Iris pigment epithelial cell (primary cell): ENCODE data around the gene PRLH.
"Not testable (repeated sequence)": the region's sequence is repeated elsewhere in the genome, so short reads cannot be mapped to it uniquely, and the experiment has no call there.

Source experiments
- DNase-seq: peaks from one replicate; pipeline ENCODE4 v3.0.0-alpha.2; 2011; ENCODE audit warnings: low read depth

The PRLH gene

DNA sequence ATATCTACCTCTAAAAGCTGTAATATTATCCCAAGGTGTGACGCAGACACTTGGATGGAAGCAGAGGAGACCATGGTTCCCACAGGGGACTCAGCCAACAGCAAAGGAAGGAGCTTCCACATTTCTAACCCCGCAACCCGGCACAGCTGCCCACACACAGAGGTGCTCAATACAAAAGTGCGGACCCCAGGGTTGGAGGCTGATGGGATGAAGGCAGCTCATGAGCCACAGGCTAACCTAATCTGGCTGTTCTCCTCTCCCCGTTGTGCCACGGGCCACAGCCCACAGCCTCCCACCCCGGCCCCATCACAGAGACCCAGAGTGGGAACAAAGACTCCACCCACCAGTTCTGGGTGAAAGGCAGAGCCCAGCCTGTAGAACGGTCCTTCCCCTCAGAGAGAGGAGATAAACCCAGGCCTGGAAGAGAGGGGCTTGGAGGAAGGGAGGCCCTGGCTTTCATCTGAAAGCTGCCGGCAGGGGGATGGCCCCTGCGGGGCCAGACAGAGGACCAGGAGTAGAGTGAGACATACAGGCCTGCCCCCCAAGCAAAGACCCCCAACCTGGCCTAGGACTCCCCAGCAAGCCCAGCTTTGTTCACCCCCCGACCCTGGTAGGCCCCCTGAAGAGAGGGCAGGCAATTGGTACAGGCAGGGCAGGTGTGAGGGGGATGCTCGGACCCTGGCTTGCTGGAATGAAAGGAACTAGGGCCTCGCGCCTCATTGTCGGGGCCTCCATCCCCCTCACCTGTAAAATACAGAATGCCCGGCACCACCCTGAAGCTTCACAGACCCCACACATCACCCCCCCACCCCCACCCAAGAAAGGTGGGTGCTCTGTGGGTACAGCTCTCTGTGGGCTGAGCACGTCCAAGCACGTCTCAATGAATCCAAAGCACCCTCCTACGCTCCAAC, 17.3 kb downstream of the PRLH start:
- DNase-seq: no peak

DNA sequence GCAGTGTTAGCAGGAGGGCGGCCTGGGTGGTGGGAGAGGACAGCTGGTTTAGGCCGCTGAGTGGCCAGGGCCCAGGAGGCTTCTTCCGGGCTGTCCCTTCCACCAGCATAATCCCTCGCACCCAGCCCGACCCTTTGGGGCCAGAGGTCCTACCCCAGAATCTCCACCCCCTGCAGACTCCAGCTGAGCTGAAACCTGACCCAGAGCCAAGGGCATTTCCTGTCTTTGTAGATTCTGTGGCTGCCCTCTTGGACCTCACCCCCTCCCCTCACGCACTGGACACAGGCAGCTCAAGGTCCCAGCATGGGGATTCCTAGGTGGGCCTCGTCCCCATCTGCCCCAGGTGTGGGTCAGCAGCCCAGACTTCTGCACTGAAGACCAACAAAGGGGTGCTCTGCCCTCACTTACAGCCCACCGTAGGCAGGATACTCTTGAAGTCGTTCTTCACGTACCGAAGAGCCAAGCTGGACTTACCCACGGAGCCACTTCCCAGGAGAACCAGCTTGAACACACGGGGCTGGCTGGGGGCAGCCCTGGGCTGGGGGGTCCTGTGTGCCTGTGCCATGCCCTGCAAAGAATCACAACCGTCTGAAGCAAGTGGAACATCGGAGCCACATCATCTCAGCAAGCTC, 19.3 kb downstream of the PRLH start:
- no peak for DNase-seq

- DNase-seq: no peak
Measured at GRCh38 chr2:237588044-237588696, 21.8 kb downstream of the PRLH start.

- DNase-seq: no peak
Measured at GRCh38 chr2:237590272-237591140, 24.1 kb downstream of the PRLH start, which contains the start of gene RAB17. TSS of gene RAB17 (minus strand) at chr2:237590734. CDS start at chr2:237586154, 4,580 bp downstream.

- DNase-seq: no peak
Measured at GRCh38 chr2:237591141-237591881, 24.9 kb downstream of the PRLH start.

GRCh38 chr2:237592425-237592980, 26.1 kb downstream of the PRLH start:
- no peak for DNase-seq

GRCh38 chr2:237593036-237593435, 26.7 kb downstream of the PRLH start:
- DNase-seq: no peak

GRCh38 chr2:237593596-237594320, 27.4 kb downstream of the PRLH start:
- no peak for DNase-seq

DNA sequence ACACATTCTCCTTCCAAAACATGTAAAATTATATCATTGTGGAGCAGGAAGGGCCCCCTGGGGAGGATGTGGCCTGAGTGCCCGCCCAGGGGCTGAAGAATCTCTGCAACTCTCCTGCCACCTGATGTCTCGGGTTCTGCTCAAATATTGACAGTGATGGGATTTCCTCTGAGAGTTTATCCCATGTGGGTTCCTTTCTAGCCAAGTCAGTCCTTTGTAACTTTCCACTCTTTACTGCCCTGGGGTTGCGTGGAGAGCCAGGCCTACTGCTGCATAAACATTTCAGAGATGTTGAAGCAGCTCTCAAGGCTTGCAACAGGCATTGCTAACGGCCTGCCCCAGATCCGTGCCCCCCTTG, 28.1 kb downstream of the PRLH start:
- DNase-seq: no peak

- not testable (repeated sequence) for DNase-seq
Measured at GRCh38 chr2:237595829-237596519, 29.6 kb downstream of the PRLH start.

GRCh38 chr2:237596520-237597195, 30.3 kb downstream of the PRLH start:
- DNase-seq: no peak

GRCh38 chr2:237597196-237598145, 31.1 kb downstream of the PRLH start:
- no peak for DNase-seq

DNA sequence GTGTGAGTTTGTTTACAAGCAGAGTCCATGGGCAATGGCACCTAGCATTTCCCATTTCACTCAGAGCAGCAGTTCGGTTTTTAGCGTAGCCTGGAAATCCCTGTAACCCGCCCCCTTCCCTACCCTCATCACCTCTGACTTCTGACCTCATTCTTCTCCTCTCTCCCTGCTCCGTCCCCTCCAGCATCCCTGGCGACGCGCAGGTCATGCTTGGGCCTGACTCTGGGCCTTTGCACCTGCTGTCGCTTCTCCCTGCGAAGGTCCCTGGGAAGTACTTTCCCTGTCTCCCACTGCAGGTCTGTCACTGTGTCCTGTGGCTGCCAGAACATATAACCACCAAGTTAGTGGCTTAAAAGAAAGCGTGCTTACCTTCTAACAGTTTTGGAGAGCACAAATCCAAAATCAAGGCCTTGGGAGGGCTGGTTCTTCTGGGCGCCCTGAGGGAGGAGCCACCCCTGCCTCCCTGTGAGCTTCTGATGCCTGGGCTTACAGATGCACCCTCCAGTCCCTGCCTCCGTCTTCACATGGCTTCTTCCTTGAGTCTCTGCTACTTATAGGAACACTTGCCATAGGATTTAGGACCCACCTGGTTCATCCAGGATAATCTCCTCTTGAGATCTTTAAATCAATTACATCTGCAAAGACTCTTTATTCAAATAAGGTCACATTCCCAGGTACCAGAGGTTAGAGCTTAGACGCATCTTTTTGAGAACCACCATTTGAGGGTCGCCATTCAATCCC, 32.3 kb downstream of the PRLH start:
- DNase-seq: no peak

DNA sequence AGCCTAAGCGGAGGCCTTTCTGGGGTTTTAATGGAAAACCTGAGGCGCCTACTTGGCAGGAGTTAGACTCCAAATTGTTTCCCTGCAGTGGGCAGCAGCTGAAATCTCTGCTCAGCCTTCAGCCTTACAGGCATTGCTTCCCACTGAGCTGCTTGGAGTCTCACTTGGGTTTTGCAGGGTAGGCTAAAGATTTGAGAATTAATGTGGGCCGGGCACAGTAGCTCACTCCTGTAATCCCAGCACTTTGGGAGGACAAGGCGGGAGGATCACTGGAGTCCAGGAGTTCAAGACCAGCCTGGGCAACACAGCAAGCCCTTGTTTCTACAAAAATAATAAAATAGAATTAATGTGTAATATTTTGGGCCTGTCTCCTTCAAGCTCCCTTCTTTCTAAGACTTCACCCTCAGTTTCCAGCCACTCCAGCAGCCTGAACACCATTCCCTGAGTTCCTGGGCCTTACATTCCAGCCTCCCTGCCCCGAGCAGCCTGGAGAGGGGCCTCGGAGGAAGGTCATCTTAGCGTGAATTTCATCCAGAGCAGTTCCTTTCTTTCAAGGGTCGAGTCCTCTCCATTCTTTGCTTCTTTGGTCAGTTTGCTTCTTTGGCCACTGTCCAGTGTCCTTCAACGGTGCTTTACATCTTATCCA, 33.2 kb downstream of the PRLH start:
- DNase-seq: no peak

- peak; percentile 81 for DNase-seq
Measured at GRCh38 chr2:237600205-237600846, 34.0 kb downstream of the PRLH start.
